ENCODE results near the gene DNAH17.

DNA sequence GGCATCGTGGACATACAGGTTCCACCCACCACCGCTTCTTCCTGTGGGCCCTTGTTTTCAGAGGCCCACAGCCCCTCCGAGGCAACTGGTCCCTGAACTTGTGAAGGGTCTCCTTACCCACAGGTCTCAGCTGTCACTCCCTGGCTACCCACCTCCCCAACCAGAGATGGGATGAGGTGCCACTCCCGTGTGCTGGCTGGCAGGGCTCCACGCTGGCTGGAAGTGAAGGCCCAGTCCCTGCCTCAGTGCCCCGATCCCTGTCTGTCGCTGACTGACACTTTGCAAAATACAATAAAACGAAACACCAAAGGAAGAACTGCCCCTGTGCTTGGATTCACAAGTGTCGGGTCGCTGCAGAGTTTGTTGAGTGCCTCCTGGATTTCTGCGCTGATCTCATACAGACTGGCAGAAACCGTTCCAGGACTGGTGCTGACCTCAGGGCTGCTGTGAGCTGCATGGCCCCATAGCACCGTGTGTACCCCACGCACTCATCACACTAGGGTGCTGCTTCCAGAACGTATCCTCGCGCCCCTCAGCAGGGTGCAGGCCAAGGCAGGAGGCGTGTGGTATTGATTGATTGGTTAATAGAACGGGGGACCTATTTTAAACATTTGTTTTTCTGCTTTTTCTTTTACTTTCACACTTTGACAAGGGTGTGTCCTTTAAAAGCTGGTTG is 141.7 kb downstream of the DNAH17 start:
- TF ChIP-seq, protein P1, sequence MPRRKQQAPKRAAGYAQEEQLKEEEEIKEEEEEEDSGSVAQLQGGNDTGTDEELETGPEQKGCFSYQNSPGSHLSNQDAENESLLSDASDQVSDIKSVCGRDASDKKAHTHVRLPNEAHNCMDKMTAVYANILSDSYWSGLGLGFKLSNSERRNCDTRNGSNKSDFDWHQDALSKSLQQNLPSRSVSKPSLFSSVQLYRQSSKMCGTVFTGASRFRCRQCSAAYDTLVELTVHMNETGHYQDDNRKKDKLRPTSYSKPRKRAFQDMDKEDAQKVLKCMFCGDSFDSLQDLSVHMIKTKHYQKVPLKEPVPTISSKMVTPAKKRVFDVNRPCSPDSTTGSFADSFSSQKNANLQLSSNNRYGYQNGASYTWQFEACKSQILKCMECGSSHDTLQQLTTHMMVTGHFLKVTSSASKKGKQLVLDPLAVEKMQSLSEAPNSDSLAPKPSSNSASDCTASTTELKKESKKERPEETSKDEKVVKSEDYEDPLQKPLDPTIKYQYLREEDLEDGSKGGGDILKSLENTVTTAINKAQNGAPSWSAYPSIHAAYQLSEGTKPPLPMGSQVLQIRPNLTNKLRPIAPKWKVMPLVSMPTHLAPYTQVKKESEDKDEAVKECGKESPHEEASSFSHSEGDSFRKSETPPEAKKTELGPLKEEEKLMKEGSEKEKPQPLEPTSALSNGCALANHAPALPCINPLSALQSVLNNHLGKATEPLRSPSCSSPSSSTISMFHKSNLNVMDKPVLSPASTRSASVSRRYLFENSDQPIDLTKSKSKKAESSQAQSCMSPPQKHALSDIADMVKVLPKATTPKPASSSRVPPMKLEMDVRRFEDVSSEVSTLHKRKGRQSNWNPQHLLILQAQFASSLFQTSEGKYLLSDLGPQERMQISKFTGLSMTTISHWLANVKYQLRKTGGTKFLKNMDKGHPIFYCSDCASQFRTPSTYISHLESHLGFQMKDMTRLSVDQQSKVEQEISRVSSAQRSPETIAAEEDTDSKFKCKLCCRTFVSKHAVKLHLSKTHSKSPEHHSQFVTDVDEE (CRISPR knock-in tag; IDR thresholded peaks at IDR 0.05), result no peak
- TF ChIP-seq PATZ1 (CRISPR knock-in tag; IDR thresholded peaks at IDR 0.05; ENCODE audit: borderline replicate concordance) (no peak), SNAI2 (CRISPR knock-in tag; IDR thresholded peaks at IDR 0.05) (no peak), TOX (CRISPR knock-in tag; IDR thresholded peaks at IDR 0.05; ENCODE audit: borderline replicate concordance) (no peak), BACH2 (CRISPR knock-in tag; IDR thresholded peaks at IDR 0.05; ENCODE audit: borderline replicate concordance) (no peak), ARNTL (CRISPR knock-in tag; IDR thresholded peaks at IDR 0.05; ENCODE audit: borderline replicate concordance, low read depth) (no peak), ESRRG (CRISPR knock-in tag; IDR thresholded peaks at IDR 0.05) (no peak)
- TF ChIP-seq, protein P2, sequence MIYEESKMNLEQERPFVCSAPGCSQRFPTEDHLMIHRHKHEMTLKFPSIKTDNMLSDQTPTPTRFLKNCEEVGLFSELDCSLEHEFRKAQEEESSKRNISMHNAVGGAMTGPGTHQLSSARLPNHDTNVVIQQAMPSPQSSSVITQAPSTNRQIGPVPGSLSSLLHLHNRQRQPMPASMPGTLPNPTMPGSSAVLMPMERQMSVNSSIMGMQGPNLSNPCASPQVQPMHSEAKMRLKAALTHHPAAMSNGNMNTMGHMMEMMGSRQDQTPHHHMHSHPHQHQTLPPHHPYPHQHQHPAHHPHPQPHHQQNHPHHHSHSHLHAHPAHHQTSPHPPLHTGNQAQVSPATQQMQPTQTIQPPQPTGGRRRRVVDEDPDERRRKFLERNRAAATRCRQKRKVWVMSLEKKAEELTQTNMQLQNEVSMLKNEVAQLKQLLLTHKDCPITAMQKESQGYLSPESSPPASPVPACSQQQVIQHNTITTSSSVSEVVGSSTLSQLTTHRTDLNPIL (CRISPR knock-in tag; IDR thresholded peaks at IDR 0.05; ENCODE audit: low read depth), result no peak

Measured in SK-N-SH treated with all-trans-retinoic acid at 6 μM for 48 hours (cell line).